ENCODE data around the gene CRADD.
A peak's percentile ranks its signal among the peaks of the same experiment; 100 is the strongest.
"Not testable (repeated sequence)": the region's sequence is repeated elsewhere in the genome, so short reads cannot be mapped to it uniquely, and the experiment has no call there.

The CRADD gene

GRCh38 chr12:93876360-93876759 lies 199.2 kb downstream of the CRADD start:
- no peak for DNase-seq
- Histone ChIP-seq H3K27ac (ENCODE audit: insufficient read depth, low read length, poor library complexity, severe bottlenecking) (no peak overlapping the region), H3K9me3 (ENCODE audit: control insufficient read depth, low read length) (peaks cover 3% of the 10 kb centered on the region), H3K4me3 (ENCODE audit: insufficient read depth, low read depth, low read length, poor library complexity, severe bottlenecking) (no peak overlapping the region), H3K36me3 (ENCODE audit: control insufficient read depth, insufficient read depth, low read length) (no peaks in the 10 kb centered on the region), H3K27me3 (replicated peaks; ENCODE audit: control insufficient read depth, insufficient read depth, low read length, poor library complexity, severe bottlenecking) (no peaks in the 10 kb centered on the region), H3K4me1 (ENCODE audit: control insufficient read depth, insufficient read depth, low read length, poor library complexity, severe bottlenecking) (no peaks in the 10 kb centered on the region)

GRCh38 chr12:93877446-93877845 lies 200.3 kb downstream of the CRADD start:
- H3K36me3 ChIP-seq (ENCODE audit: control insufficient read depth, insufficient read depth, low read length), result no peaks in the 10 kb centered on the region
- no peak overlapping the region for H3K4me3 ChIP-seq (ENCODE audit: insufficient read depth, low read depth, low read length, poor library complexity, severe bottlenecking)
- H3K27me3 ChIP-seq (replicated peaks; ENCODE audit: control insufficient read depth, insufficient read depth, low read length, poor library complexity, severe bottlenecking), result no peaks in the 10 kb centered on the region
- H3K4me1 ChIP-seq (ENCODE audit: control insufficient read depth, insufficient read depth, low read length, poor library complexity, severe bottlenecking), result no peaks in the 10 kb centered on the region
- no peak overlapping the region for H3K27ac ChIP-seq (ENCODE audit: insufficient read depth, low read length, poor library complexity, severe bottlenecking)
- no peak for DNase-seq
- peaks cover 3% of the 10 kb centered on the region for H3K9me3 ChIP-seq (ENCODE audit: control insufficient read depth, low read length)

GRCh38 chr12:93879476-93880421 lies 202.6 kb downstream of the CRADD start:
- Histone ChIP-seq H3K27ac (ENCODE audit: insufficient read depth, low read length, poor library complexity, severe bottlenecking) (no peak overlapping the region), H3K4me3 (ENCODE audit: insufficient read depth, low read depth, low read length, poor library complexity, severe bottlenecking) (no peak overlapping the region)
- DNase-seq, result no peak

GRCh38 chr12:93880853-93881522 lies 203.8 kb downstream of the CRADD start:
- H3K9me3 ChIP-seq (ENCODE audit: control insufficient read depth, low read length), result no peaks in the 10 kb centered on the region
- no peak overlapping the region for H3K4me3 ChIP-seq (ENCODE audit: insufficient read depth, low read depth, low read length, poor library complexity, severe bottlenecking)
- peak overlapping the region; percentile 27 for H3K27ac ChIP-seq (ENCODE audit: insufficient read depth, low read length, poor library complexity, severe bottlenecking)
- H3K4me1 ChIP-seq (ENCODE audit: control insufficient read depth, insufficient read depth, low read length, poor library complexity, severe bottlenecking), result no peaks in the 10 kb centered on the region
- H3K27me3 ChIP-seq (replicated peaks; ENCODE audit: control insufficient read depth, insufficient read depth, low read length, poor library complexity, severe bottlenecking), result no peaks in the 10 kb centered on the region
- no peak for DNase-seq
- no peaks in the 10 kb centered on the region for H3K36me3 ChIP-seq (ENCODE audit: control insufficient read depth, insufficient read depth, low read length)

More at GRCh38 chr12:93879476-93880421, 202.6 kb downstream of the CRADD start:
- Histone ChIP-seq H3K9me3 (ENCODE audit: control insufficient read depth, low read length) (peaks cover 3% of the 10 kb centered on the region), H3K27me3 (replicated peaks; ENCODE audit: control insufficient read depth, insufficient read depth, low read length, poor library complexity, severe bottlenecking) (no peaks in the 10 kb centered on the region), H3K36me3 (ENCODE audit: control insufficient read depth, insufficient read depth, low read length) (no peaks in the 10 kb centered on the region), H3K4me1 (ENCODE audit: control insufficient read depth, insufficient read depth, low read length, poor library complexity, severe bottlenecking) (no peaks in the 10 kb centered on the region)

- Histone ChIP-seq H3K27ac (ENCODE audit: insufficient read depth, low read length, poor library complexity, severe bottlenecking) (no peak overlapping the region), H3K36me3 (ENCODE audit: control insufficient read depth, insufficient read depth, low read length) (no peaks in the 10 kb centered on the region), H3K27me3 (replicated peaks; ENCODE audit: control insufficient read depth, insufficient read depth, low read length, poor library complexity, severe bottlenecking) (no peaks in the 10 kb centered on the region), H3K4me1 (ENCODE audit: control insufficient read depth, insufficient read depth, low read length, poor library complexity, severe bottlenecking) (no peaks in the 10 kb centered on the region), H3K9me3 (ENCODE audit: control insufficient read depth, low read length) (no peaks in the 10 kb centered on the region), H3K4me3 (ENCODE audit: insufficient read depth, low read depth, low read length, poor library complexity, severe bottlenecking) (no peak overlapping the region)
- no peak for DNase-seq
Observed at GRCh38 chr12:93882763-93883162, 205.6 kb downstream of the CRADD start.

- no peaks in the 10 kb centered on the region for H3K36me3 ChIP-seq (ENCODE audit: control insufficient read depth, insufficient read depth, low read length)
- H3K4me3 ChIP-seq (ENCODE audit: insufficient read depth, low read depth, low read length, poor library complexity, severe bottlenecking), result no peak overlapping the region
- H3K9me3 ChIP-seq (ENCODE audit: control insufficient read depth, low read length), result no peaks in the 10 kb centered on the region
- H3K27ac ChIP-seq (ENCODE audit: insufficient read depth, low read length, poor library complexity, severe bottlenecking), result no peak overlapping the region
- no peaks in the 10 kb centered on the region for H3K27me3 ChIP-seq (replicated peaks; ENCODE audit: control insufficient read depth, insufficient read depth, low read length, poor library complexity, severe bottlenecking)
- no peak for DNase-seq
- H3K4me1 ChIP-seq (ENCODE audit: control insufficient read depth, insufficient read depth, low read length, poor library complexity, severe bottlenecking), result no peaks in the 10 kb centered on the region
Observed at GRCh38 chr12:93883436-93884154, 206.4 kb downstream of the CRADD start.

GRCh38 chr12:93884794-93885460 lies 207.8 kb downstream of the CRADD start:
- H3K36me3 ChIP-seq (ENCODE audit: control insufficient read depth, insufficient read depth, low read length), result no peaks in the 10 kb centered on the region

GRCh38 chr12:93885973-93886532 lies 208.9 kb downstream of the CRADD start:
- H3K4me1 ChIP-seq (ENCODE audit: control insufficient read depth, insufficient read depth, low read length, poor library complexity, severe bottlenecking); DNase-seq; H3K9me3 ChIP-seq (ENCODE audit: control insufficient read depth, low read length); H3K27me3 ChIP-seq (replicated peaks; ENCODE audit: control insufficient read depth, insufficient read depth, low read length, poor library complexity, severe bottlenecking); H3K4me3 ChIP-seq (ENCODE audit: insufficient read depth, low read depth, low read length, poor library complexity, severe bottlenecking); H3K36me3 ChIP-seq (ENCODE audit: control insufficient read depth, insufficient read depth, low read length); H3K27ac ChIP-seq (ENCODE audit: insufficient read depth, low read length, poor library complexity, severe bottlenecking): not testable (repeated sequence)

More at GRCh38 chr12:93884794-93885460, 207.8 kb downstream of the CRADD start:
- Histone ChIP-seq H3K27me3 (replicated peaks; ENCODE audit: control insufficient read depth, insufficient read depth, low read length, poor library complexity, severe bottlenecking) (no peaks in the 10 kb centered on the region), H3K27ac (ENCODE audit: insufficient read depth, low read length, poor library complexity, severe bottlenecking) (no peak overlapping the region), H3K4me3 (ENCODE audit: insufficient read depth, low read depth, low read length, poor library complexity, severe bottlenecking) (no peak overlapping the region), H3K9me3 (ENCODE audit: control insufficient read depth, low read length) (no peaks in the 10 kb centered on the region), H3K4me1 (ENCODE audit: control insufficient read depth, insufficient read depth, low read length, poor library complexity, severe bottlenecking) (no peaks in the 10 kb centered on the region)
- no peak for DNase-seq
